H1 (cell line): ENCODE data around the gene CIZ1. TPM values are rescaled to one million over a fixed set of nuclear protein-coding genes. Genes with fewer than 3 reads are reported as not detected.

Source experiments
- CREB1 ChIP-seq: IDR thresholded peaks from 2 replicates; pipeline ENCODE4 v1.6.1; 2012; ENCODE audit warnings: inconsistent platforms
- FOSL1 ChIP-seq: IDR thresholded peaks from 2 replicates; pipeline ENCODE4 v1.6.1; 2011; ENCODE audit warnings: mild to moderate bottlenecking, low read depth, low read length, moderate library complexity; ENCODE audit not compliant: insufficient read depth
- HDAC6 ChIP-seq: IDR thresholded peaks from one replicate; pipeline ENCODE4 v1.7.1; 2012; ENCODE audit warnings: low read depth, mild to moderate bottlenecking, inconsistent platforms, low read length, moderate library complexity
- SAP30 ChIP-seq: fragments of 300-600 bp; sonication (generic); IDR thresholded peaks from 2 replicates; pipeline ENCODE4 v1.7.1; 2012; ENCODE audit warnings: low read length, moderate library complexity, mild to moderate bottlenecking, inconsistent platforms; ENCODE audit not compliant: insufficient read depth, insufficient replicate concordance
- SIX5 ChIP-seq: IDR thresholded peaks from 2 replicates; pipeline ENCODE4 v1.6.1; 2011; ENCODE audit warnings: mild to moderate bottlenecking, low read depth, low read length
- polyA plus RNA-seq, 7 experiments: library from polyadenylated mRNA; depleted of rRNA in 3 of 7; stranded (reverse) in 5 of 7; unstranded in 2 of 7; fragments of >200 nt in 5 of 7; fragments of 200-250 nt in 2 of 7; gene quantifications; 1 replicate in 5 of 7; 2 replicates in 1 of 7; 4 replicates in 1 of 7; pipeline versions ENCODE4 v1.2.1 to v1.2.3, GENCODE V29; 2011 to 2013; ENCODE audit warnings: missing spikeins in 2 of 7, mixed read lengths in 2 of 7
- total RNA-seq: library from RNA; stranded (reverse); fragmentation: NEBNext Ultra II Directional; extraction: Animal tissue kit (Norgen Biotek cat#: 25700); gene quantifications from 2 replicates; pipeline ENCODE4 v1.2.1, GENCODE V29; 2021
- TF ChIP-seq, protein P1 (sequence below): IDR thresholded peaks from 2 replicates; pipeline ENCODE4 v1.6.1; 2012; ENCODE audit warnings: low read length, inconsistent platforms

CIZ1 gene
- total and polyA plus RNA-seq, 2 of the 8 experiments (the other 6 are each of a cell fraction or from before 2014, with no cell fraction given), result 66.0 to 107 TPM

- TF ChIP-seq, protein P1, sequence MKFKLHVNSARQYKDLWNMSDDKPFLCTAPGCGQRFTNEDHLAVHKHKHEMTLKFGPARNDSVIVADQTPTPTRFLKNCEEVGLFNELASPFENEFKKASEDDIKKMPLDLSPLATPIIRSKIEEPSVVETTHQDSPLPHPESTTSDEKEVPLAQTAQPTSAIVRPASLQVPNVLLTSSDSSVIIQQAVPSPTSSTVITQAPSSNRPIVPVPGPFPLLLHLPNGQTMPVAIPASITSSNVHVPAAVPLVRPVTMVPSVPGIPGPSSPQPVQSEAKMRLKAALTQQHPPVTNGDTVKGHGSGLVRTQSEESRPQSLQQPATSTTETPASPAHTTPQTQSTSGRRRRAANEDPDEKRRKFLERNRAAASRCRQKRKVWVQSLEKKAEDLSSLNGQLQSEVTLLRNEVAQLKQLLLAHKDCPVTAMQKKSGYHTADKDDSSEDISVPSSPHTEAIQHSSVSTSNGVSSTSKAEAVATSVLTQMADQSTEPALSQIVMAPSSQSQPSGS, result no peak
- no peak for TF ChIP-seq CREB1
- no peak for TF ChIP-seq SIX5
- no peak for TF ChIP-seq FOSL1
- no peak for TF ChIP-seq SAP30
- TF ChIP-seq HDAC6, result no peak
- TF ChIP-seq, all 59 proteins: peak for 0
These were observed 49.3 kb downstream of the CIZ1 start (continued) for GRCh38 chr9:128142061-128142460.
